ENCODE measurements around the gene DNAJC2.
"Not testable (repeated sequence)": the region's sequence is repeated elsewhere in the genome, so short reads cannot be mapped to it uniquely, and the experiment has no call there.

DNA sequence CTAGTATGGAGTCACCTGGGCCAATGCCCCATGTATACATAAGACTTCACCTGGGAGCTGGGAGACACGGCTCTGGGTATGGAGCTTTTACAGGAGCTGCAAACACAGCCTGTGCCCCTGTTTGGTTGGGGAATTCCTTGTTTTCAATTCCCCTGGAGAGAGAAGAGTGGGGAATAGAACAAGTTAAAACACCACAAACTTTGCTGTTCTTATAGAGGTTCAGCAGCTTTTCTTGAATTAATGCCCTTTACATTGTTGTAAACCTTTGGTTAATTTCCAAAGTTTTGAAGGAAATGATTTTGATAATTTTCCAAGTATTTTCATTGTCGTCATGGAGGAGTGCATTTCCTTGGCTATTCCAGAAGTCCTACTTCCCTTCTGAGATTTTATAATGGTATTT is 66.4 kb downstream of the DNAJC2 start:
- TF ChIP-seq, protein P1, sequence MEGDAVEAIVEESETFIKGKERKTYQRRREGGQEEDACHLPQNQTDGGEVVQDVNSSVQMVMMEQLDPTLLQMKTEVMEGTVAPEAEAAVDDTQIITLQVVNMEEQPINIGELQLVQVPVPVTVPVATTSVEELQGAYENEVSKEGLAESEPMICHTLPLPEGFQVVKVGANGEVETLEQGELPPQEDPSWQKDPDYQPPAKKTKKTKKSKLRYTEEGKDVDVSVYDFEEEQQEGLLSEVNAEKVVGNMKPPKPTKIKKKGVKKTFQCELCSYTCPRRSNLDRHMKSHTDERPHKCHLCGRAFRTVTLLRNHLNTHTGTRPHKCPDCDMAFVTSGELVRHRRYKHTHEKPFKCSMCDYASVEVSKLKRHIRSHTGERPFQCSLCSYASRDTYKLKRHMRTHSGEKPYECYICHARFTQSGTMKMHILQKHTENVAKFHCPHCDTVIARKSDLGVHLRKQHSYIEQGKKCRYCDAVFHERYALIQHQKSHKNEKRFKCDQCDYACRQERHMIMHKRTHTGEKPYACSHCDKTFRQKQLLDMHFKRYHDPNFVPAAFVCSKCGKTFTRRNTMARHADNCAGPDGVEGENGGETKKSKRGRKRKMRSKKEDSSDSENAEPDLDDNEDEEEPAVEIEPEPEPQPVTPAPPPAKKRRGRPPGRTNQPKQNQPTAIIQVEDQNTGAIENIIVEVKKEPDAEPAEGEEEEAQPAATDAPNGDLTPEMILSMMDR (IDR thresholded peaks at IDR 0.05): not testable (repeated sequence)
- TF ChIP-seq EP300, POLR2A (IDR thresholded peaks at IDR 0.05): not testable (repeated sequence)

Measured in suprapubic skin (tissue), 3 donors.